M059J (cell line): ENCODE results near the gene SC5D. TPM values are rescaled to one million over a fixed set of nuclear protein-coding genes. Genes with fewer than 3 reads are reported as not detected.

Experiments used
- DNase-seq: peaks from one replicate; pipeline ENCODE4 v3.0.0-alpha.2; 2012; ENCODE audit warnings: low read depth
- total RNA-seq: library from RNA; depleted of rRNA; stranded (reverse); fragments of >200 nt; shearing (Covaris generic); gene quantifications from 2 replicates; pipeline ENCODE4 v1.2.3, GENCODE V29; 2014; rRNA removed

SC5D gene
- total RNA-seq, 1 experiment from 2014 or later: 126 TPM

GRCh38 chr11:121356357-121356756 lies 63.8 kb downstream of the SC5D start:
- peak; percentile 64 for DNase-seq

Other genes with a start within 250 kb of the SC5D start
- 0.17 and 0.32 TPM in 2 replicates for gene TECTA, start 191.5 kb upstream of the SC5D start, total RNA-seq
- gene SORL1, start 159.5 kb downstream of the SC5D start, total RNA-seq: 1.9 and 3.0 TPM in 2 replicates